BLaER1 (cell line): ENCODE data around the gene CNN2.

Experiments used
- H3K27ac ChIP-seq: shearing (Covaris generic); formaldehyde crosslinking; 2 replicates; pipeline ENCODE4 v1.8.1; 2022
- H3K27me3 ChIP-seq: shearing (Covaris generic); formaldehyde crosslinking; 2 replicates; pipeline ENCODE4 v1.8.1; 2022
- H3K36me3 ChIP-seq: shearing (Covaris generic); formaldehyde crosslinking; 2 replicates; pipeline ENCODE4 v1.8.1; 2022
- H3K4me1 ChIP-seq: shearing (Covaris generic); formaldehyde crosslinking; 2 replicates; pipeline ENCODE4 v1.8.1; 2022
- H3K4me2 ChIP-seq: shearing (Covaris generic); formaldehyde crosslinking; 2 replicates; pipeline ENCODE4 v1.8.1; 2022
- H3K4me3 ChIP-seq: shearing (Covaris generic); formaldehyde crosslinking; 2 replicates; pipeline ENCODE4 v1.8.1; 2022
- H3K9ac ChIP-seq: shearing (Covaris generic); formaldehyde crosslinking; 2 replicates; pipeline ENCODE4 v1.8.1; 2022
- H3K9me3 ChIP-seq: shearing (Covaris generic); formaldehyde crosslinking; 2 replicates; pipeline ENCODE4 v1.8.1; 2022
- H4K20me1 ChIP-seq: shearing (Covaris generic); formaldehyde crosslinking; 2 replicates; pipeline ENCODE4 v1.8.1; 2022
- Cebpa-rat ChIP-seq: shearing (Covaris generic); IDR thresholded peaks from 2 replicates; pipeline ENCODE4 v1.8.1; 2022

CNN2 gene

GRCh38 chr19:1055886-1056620, 29.6 kb downstream of the CNN2 start:
- H3K4me3 ChIP-seq: no peak overlapping the region
- no peak overlapping the region for H3K4me2 ChIP-seq
- H4K20me1 ChIP-seq: no peaks in the 10 kb centered on the region
- peaks cover 10% of the 10 kb centered on the region; the same call in 1 of the 2 replicates for H3K36me3 ChIP-seq
- H3K27ac ChIP-seq: no peak overlapping the region
- no peak overlapping the region for H3K9ac ChIP-seq
- H3K9me3 ChIP-seq: no peaks in the 10 kb centered on the region
- no peak for TF ChIP-seq Cebpa-rat
- peaks cover 34% of the 10 kb centered on the region for H3K4me1 ChIP-seq
- H3K27me3 ChIP-seq: no peaks in the 10 kb centered on the region

DNA sequence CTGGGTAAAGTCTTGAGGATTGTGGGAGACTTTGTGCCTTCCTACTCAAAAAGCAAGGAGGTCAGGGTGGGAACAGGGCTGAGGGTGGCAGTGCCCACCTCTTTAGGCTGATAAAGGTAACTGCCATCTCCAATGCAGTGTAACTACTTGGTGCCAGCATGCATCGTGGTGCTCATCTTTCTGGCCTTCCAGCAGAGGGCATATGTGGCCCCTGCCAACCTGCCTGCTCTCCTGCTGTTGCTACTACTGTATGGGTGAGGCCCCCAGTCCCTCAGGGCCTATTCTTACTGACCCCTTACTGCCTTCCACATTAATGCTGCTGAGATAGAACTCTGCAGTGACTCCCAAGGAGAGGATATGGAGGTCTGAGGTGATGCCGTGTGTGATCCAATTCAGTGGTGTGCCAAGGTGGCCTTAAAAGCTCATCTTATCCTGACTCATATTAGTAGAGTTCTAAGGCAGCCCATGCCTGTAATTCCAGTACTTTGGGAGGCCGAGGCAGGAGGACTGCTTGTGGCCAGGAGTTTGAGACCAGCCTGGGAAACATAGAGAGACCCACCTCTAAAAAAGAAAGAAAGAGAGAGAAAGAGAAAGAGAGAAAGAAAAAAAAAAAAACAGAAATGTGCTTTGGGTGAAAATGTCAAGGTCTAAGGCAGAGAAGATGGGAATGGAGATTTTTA, 30.9 kb downstream of the CNN2 start:
- Histone ChIP-seq H3K4me2 (peak overlapping the region; percentile 78), H3K9ac (no peak overlapping the region), H3K27me3 (no peaks in the 10 kb centered on the region), H3K27ac (peak overlapping the region; percentile 48), H3K36me3 (peaks cover 10% of the 10 kb centered on the region; the same call in 1 of the 2 replicates), H3K4me1 (peaks cover 34% of the 10 kb centered on the region), H3K4me3 (no peak overlapping the region), H4K20me1 (no peaks in the 10 kb centered on the region), H3K9me3 (no peaks in the 10 kb centered on the region)
- TF ChIP-seq Cebpa-rat: no peak

GRCh38 chr19:1058112-1058511, 31.7 kb downstream of the CNN2 start:
- Histone ChIP-seq H3K36me3 (peaks cover 10% of the 10 kb centered on the region; the same call in 1 of the 2 replicates), H3K4me3 (no peak overlapping the region), H3K9ac (peak overlapping the region; percentile 28; the same call in 1 of the 2 replicates), H4K20me1 (no peaks in the 10 kb centered on the region), H3K4me2 (peak overlapping the region; percentile 78), H3K27ac (peak overlapping the region; percentile 48), H3K9me3 (no peaks in the 10 kb centered on the region), H3K27me3 (no peaks in the 10 kb centered on the region), H3K4me1 (peaks cover 29% of the 10 kb centered on the region)
- TF ChIP-seq Cebpa-rat: no peak

GRCh38 chr19:1060689-1061088, 34.3 kb downstream of the CNN2 start:
- Histone ChIP-seq H3K9ac (no peak overlapping the region), H3K4me1 (peaks cover 48% of the 10 kb centered on the region), H3K36me3 (no peaks in the 10 kb centered on the region), H3K4me2 (no peak overlapping the region), H3K4me3 (no peak overlapping the region), H3K27me3 (no peaks in the 10 kb centered on the region), H4K20me1 (no peaks in the 10 kb centered on the region), H3K9me3 (no peaks in the 10 kb centered on the region), H3K27ac (no peak overlapping the region)
- no peak for TF ChIP-seq Cebpa-rat

DNA sequence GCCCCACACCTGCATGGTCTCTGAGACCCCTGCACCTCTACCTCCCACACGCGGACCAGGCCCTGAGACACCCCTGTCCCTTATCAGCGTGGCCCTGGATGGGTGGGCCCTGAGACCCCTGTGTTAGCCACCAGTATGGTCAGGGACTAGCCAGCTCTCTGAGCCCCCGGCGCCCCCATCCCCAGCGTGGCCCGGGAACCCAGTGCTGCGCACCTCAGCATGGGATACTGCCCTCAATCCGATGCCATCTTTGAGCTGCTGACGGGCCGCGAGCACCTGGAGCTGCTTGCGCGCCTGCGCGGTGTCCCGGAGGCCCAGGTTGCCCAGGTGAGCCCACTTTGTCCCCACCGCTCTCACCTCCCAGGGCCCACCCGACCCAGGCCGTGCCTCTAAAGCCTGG, 35.6 kb downstream of the CNN2 start:
- H3K4me3 ChIP-seq: no peak overlapping the region
- TF ChIP-seq Cebpa-rat: no peak
- no peaks in the 10 kb centered on the region for H3K27me3 ChIP-seq
- H3K4me1 ChIP-seq: peaks cover 55% of the 10 kb centered on the region
- H3K27ac ChIP-seq: no peak overlapping the region
- no peaks in the 10 kb centered on the region for H3K9me3 ChIP-seq
- no peaks in the 10 kb centered on the region for H3K36me3 ChIP-seq
- H4K20me1 ChIP-seq: no peaks in the 10 kb centered on the region
- no peak overlapping the region for H3K9ac ChIP-seq
- H3K4me2 ChIP-seq: no peak overlapping the region

DNA sequence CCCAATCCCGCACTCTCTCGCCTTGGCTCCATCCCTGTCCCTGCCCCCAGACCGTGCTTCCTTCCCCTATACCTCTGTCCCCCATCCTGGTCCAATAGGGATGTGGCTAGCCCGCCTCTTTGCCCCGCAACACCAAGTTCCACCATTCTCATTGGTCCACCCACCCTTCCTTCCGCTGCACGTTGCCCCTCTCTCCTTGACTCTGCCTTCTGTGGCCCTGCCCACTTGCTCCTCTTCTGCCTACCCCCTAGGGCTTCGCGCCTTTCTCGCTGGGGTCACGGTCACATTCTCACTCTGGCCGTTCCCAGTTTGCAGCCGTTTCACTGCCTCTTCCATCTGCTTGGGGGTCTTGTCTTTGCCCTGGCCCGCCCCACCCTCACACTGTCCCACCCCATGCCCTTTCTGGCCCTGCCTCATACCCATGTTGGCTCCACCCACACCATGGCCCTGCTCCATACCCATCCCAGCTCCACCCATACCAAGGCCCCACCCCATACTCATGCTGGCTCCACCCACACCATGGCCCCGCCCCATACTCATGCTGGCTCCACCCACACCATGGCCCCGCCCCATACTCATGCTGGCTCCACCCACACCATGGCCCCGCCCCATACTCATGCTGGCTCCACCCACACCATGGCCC, 36.1 kb downstream of the CNN2 start:
- no peaks in the 10 kb centered on the region for H4K20me1 ChIP-seq
- no peaks in the 10 kb centered on the region for H3K36me3 ChIP-seq
- peaks cover 49% of the 10 kb centered on the region for H3K4me1 ChIP-seq
- no peak overlapping the region for H3K9ac ChIP-seq
- H3K9me3 ChIP-seq: no peaks in the 10 kb centered on the region
- H3K27ac ChIP-seq: no peak overlapping the region
- no peak for TF ChIP-seq Cebpa-rat
- no peak overlapping the region for H3K4me2 ChIP-seq
- no peaks in the 10 kb centered on the region for H3K27me3 ChIP-seq
- no peak overlapping the region for H3K4me3 ChIP-seq

DNA sequence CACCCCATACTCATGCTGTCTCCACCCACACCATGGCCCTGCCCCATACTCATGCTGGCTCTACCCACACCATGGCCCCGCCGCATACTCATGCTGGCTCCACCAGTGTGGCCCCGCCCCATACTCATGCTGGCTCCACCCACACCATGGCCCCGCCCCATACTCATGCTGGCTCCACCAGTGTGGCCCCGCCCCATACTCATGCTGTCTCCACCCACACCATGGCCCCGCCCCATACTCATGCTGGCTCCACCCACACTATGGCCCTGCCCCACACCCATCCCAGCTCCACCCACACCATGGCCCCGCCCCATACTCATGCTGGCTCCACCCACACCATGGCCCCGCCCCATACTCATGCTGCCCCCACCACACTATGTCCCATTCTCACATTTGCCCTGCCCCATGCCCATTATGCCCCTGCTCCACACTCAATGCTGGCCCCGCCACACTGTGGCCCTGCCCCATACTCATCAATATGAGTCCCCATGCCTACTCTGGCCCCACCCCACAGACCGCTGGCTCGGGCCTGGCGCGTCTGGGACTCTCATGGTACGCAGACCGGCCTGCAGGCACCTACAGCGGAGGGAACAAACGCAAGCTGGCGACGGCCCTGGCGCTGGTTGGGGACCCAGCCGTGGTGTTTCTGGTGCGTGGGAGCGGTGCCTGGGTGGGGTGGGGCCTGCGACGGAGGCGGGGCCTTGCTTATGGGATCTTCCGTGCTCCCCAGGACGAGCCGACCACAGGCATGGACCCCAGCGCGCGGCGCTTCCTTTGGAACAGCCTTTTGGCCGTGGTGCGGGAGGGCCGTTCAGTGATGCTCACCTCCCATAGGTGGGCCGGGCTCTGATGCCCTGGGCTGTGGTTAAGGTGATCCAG, 36.9 kb downstream of the CNN2 start:
- no peaks in the 10 kb centered on the region for H3K9me3 ChIP-seq
- no peak overlapping the region for H3K9ac ChIP-seq
- peaks cover 43% of the 10 kb centered on the region for H3K4me1 ChIP-seq
- no peaks in the 10 kb centered on the region for H4K20me1 ChIP-seq
- H3K27me3 ChIP-seq: no peaks in the 10 kb centered on the region
- no peaks in the 10 kb centered on the region for H3K36me3 ChIP-seq
- no peak overlapping the region for H3K4me3 ChIP-seq
- TF ChIP-seq Cebpa-rat: no peak
- no peak overlapping the region for H3K4me2 ChIP-seq
- no peak overlapping the region for H3K27ac ChIP-seq

DNA sequence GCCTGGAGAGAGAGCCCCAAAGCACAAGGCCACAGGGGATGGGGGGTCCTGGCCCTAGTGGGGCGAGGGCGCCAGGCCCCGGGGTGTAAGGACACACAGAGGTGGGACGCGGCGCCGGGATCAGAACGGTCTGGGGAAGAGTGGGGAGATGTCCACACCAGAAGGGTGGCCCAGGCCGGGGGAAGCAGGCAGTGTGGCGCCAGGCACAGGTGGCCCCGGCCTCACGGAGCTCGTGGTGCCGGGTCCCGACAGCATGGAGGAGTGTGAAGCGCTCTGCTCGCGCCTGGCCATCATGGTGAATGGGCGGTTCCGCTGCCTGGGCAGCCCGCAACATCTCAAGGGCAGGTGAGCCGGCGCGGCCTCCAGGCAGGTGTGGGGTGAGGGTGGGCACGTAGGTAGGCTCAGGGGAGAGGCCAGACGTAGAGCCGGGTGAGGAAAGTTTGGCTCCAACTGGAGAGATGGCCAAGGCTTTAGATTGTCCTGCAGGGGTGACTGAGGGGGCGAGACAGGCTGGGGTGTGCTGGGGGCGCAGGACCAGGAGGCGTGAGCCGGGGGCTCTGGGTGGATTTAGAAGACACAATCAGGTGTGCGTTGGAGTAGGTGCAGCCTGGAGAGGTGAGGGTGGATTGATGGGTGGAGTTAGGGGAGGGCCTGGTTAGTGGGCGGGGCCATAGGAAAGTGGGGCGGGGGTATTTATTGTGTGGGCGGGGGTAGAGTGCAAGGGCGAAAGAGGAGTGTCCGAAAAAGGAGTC, 37.7 kb downstream of the CNN2 start:
- Histone ChIP-seq H4K20me1 (no peaks in the 10 kb centered on the region), H3K27me3 (no peaks in the 10 kb centered on the region), H3K27ac (no peak overlapping the region), H3K9me3 (no peaks in the 10 kb centered on the region), H3K9ac (no peak overlapping the region), H3K4me3 (no peak overlapping the region), H3K36me3 (no peaks in the 10 kb centered on the region), H3K4me2 (peak overlapping the region; percentile 94), H3K4me1 (peaks cover 43% of the 10 kb centered on the region)
- no peak for TF ChIP-seq Cebpa-rat
